Inferior parietal cortex (tissue), 1 donor: ENCODE data around the gene RIN1.

Experiments used
- DNase-seq: peaks from one replicate; pipeline ENCODE4 v3.0.0-alpha.2; 2016; ENCODE audit errors: extremely low spot score

The RIN1 gene

GRCh38 chr11:66294626-66295620, 41.3 kb downstream of the RIN1 start:
- no peak for DNase-seq

DNA sequence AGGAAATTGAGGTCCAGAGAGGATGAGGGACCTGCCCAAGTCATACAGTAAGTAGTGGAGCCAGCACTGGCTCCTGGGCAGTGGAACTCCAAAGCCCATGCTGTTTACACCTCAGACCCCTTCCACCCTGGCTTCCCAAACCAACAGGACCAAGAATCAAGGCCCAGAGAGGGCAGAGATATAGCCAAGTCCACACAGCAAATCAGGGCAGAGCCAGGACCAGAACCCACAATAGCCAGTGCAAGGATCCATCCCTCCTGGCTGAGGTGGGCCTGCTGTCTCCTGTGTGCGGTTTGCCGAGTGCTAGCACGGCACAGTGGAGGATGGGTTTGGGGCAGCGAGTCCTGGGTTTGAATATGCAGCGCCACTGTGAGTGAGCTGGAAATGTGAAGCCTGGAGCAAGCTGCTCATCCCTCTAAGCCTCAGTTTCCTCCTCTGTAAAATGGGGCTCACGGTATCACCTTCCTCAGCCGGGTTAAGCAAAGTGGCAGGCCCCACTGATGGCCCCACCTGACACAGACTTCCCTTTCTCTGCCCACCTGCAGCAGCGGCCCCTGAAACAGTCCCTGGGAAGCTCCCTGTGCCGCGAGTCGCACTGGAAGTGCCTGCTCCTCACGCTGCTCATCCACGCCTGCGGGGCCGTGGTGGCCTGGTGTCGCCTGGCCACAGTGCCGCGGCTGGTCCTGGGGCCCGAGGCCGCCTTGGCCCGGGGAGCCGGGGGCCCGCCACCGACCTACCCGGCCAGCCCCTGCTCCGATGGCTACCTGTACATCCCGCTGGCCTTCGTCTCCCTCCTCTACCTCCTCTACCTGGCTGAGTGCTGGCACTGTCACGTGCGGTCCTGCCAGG, 42.2 kb downstream of the RIN1 start:
- DNase-seq, result no peak

- no peak for DNase-seq
Measured at GRCh38 chr11:66293352-66293751, 42.9 kb downstream of the RIN1 start.

DNA sequence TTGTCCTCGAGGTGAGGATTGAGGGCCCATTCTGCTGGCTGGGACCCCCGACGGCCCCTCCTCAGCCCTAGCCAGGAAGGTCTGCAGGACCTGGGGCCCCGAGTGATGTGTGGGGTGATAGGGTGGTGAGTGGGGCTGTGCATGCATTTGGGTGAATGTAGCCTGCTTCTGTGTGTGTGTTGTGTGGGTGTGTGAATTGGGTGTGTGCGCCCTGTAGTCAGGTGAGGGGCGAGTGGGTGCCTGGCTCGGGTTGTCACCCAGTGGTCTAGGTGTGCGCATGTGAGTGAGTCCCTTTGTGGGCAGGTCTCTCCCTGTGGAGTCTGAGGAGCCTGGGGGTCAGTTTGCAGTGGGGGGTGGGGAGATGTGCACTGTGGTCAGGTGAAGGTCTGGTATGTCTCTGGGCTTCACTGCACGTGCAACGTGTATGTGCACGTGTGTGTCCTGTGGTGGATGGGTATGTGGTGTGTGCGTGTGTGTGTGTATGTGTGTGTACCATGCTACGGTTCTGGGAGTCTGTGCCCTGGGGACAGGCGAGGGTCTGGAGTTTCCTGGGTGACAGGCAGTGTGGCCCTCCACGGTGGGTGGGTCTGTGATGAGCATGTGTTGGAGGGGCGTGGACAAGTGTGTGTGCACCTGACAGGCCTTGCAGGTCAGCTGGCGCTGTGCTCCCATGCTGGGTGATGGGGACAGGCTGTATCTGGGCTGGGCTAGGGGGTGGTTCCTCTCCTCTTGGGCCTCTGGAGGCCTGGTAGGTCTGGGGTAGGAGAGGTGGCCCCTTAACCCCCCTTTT, 43.5 kb downstream of the RIN1 start:
- DNase-seq, result no peak

GRCh38 chr11:66291706-66292542, 44.3 kb downstream of the RIN1 start, which contains the start of gene TMEM151A:
TSS of gene TMEM151A (plus strand) at chr11:66291894. CDS start at chr11:66292014, 120 bp downstream.
- DNase-seq, result no peak

- DNase-seq, result no peak
Measured at GRCh38 chr11:66291303-66291705, 44.9 kb downstream of the RIN1 start.

- DNase-seq, result no peak
Measured at GRCh38 chr11:66290330-66290621, 46.0 kb downstream of the RIN1 start.

- no peak for DNase-seq
Measured at GRCh38 chr11:66289548-66290329, 46.5 kb downstream of the RIN1 start.

DNA sequence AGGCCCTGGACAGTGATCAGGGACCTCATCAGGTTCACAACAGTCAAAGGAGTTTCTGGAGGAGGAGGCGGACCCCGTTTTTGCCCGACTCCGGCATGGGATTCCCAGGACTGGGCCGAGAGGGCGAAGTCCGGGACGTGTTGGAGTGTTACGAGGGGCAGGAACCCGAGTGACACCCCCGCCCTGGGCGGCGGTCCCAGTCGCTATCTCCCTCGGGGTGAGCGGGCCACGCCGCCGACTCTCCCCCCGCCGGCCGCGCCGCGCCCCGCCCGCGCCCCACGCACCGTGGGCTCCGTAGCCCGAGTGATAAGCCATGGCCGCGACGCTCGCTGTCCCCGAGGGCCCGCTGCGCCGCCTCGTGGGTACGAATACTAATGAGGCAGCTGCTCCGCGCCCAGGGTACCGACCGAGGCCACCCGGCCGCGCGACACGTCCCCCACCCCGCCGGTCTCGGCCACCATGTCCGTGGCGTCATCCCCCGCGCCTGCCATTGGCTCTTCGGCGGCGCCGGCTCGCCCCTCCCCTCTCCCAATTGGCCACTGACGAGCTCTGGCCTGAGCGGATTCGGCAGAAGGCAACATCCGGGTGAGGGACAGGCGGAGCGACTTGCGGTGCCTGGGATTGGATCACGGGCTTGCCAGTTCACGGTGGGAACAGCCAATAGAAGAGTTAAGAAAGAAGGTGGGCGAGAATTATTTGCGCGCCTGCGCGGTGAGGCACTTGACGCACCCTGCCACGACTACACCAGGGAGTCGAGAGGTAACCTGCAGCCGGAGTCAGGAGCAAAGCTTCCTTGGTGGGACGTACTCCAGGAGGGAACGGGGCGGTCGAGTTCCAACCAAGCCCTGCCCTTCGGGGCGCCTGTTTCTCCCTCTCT, 47.3 kb downstream of the RIN1 start, which contains the start of gene YIF1A:
TSS of gene YIF1A (minus strand) at position 473 of the 877 bp plus-strand sequence. CDS start at position 315, 158 bp downstream.
- peak; percentile 99 for DNase-seq

- DNase-seq, result no peak
Measured at GRCh38 chr11:66287889-66288670, 48.2 kb downstream of the RIN1 start.

DNA sequence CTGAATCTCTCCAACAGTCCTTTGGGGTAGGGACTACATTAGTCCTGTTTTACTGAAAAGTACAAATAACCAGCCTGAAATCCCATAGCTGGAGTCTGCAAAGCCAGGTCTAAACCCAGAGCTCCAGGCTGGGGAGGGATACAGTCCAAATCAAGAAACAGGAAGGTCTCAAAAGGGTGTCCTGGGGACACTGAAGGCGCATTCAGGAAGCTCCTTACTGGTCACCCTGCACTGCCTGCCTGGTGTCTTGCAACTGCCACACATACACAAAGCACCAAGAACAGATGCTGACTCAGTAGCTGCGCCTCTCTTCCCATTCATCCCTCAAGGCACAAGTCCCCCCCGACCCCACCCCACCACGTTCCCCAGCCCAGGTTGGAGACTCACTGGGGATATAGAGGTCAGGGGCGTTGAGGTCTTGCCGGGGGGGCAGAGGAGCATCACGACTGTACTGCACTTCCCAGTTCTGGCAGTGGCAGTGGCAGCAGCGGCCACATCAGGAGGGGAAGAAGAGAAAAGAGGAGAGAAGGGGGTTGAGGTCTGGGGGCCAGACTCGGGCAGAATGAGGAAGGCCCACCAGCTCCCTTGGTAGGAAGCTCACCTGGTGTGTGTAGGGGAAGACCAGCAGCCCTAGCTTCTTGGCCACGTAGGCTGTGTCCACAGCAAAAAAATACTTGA, 48.9 kb downstream of the RIN1 start:
- no peak for DNase-seq

- DNase-seq, result no peak
Measured at GRCh38 chr11:66286699-66287098, 49.5 kb downstream of the RIN1 start.

DNA sequence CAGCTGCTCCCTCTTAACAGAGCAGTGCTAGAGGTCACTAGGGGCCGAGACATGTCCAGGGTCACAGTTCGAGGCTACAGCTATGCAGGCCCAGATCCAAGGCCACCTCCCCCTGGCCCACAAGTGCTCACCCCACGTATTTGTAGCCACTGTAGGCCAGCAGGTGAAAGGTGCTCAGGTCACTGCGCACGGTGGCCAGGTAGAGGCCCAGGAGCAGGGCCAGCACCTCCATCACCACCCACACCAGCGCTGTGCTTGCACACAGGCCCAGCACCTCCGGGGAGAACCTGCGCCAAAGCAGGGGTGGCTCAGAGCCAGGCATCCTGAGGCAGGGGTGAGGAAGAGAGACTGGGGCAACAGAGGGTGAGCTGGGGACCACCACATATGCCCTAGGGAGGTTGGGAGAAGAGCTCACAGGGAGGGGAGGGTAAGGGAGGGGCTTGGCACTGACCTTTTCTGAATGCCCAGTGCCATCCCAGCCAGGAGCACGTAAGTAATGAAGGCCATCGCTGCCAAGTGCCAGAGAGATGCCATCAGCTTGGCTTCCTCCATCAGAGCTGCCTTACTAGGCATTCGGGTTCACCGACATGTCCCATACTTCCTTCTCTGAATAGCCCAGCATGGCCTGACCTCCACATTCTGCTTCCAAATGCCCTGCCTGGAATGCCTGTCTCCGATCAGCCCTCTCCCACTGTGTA, 50.8 kb downstream of the RIN1 start:
- DNase-seq, result no peak

DNA sequence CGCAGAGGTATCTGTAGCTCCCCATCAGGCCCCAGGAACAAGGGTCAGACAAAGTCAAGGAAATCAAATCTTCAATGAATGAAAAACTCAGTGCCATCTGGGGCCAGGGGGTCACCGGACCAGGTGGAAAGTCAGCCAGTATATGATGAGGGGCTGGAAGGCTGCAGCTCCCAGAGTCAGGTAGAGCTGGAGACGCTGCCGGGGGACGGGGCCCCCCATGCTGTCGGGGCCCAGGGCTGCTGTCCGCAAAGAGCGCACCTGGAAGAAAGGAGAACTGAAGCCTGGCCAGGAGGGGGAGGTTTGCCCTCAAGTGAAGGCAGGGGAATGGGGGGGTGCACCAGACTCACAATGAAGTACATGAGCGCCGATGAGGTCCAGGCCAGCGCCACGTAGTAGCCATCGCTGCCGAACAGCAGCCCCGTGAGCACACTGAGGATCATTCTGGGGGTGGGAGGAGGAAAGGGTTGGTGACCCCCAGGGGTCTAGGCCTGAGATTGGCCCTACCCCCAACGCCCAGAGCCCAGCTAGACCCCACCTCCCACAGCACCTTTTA, 51.6 kb downstream of the RIN1 start:
- no peak for DNase-seq

DNA sequence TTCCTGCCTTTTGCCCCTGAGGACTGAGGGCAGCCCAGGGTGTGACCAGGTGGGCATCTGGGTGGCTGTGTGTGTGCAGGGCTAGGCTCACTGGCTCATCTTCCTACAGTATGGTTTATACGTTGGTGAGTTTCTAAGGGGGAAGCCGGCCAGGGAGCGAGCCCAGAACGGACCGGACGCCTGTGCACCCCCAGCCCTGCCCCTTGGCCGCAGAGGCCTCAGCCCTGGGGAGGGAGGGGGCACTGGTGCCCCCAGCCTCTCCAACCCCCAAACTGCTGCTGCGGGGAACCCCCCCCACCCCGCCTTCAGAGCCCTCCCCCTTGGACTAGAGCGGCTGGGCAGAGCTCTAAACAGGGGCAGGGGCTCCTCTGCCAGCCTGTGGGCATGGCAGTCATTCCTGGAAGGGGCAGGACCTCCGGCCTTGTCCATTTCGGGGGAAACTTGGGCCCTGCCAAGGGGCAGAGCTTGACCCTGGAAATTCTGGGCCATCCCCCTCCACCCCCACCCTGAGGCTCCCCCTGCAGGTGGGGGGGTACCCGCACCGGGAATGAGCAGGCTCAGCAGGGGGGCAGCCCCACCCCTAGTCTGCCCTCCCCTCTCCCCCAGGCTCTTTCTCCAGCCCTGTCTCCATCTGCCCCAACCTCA, 52.7 kb downstream of the RIN1 start:
- DNase-seq, result no peak
